ENCODE results near the gene DDIT4.
"Not testable (repeated sequence)": the region's sequence is repeated elsewhere in the genome, so short reads cannot be mapped to it uniquely, and the experiment has no call there.

Gene DDIT4

DNA sequence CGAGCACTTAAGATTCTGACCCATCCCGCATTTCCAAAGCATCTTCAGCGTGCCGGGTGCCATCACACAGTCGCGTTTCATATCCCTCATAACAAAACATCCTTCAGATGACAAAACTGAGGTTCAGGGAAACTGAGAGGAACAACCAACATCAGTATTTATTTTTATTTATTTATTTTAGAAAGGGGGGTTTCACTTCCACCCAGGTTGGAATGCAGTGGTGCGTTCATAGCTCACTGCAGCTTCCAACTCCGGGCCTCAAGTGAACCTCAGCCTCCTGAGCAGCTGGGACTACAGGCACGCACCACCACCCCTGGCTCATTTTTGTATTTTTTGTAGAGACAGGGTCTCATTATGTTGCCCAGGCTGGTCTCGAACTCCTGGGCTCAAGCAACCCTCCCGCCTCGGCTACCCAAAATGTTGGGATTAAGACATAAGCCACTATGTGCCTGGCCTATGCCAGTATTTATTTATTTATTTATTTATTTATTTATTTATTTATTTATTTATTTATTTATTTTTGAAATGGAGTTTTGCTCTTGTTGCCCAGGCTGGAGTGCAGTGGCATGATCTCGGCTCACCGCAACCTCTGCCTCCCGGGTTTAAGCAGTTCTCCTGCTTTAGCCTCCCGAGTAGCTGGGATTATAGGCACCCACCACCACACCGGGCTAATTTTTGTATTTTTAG, 24.4 kb upstream of the DDIT4 start:
- DNase-seq = not testable (repeated sequence)

DNA sequence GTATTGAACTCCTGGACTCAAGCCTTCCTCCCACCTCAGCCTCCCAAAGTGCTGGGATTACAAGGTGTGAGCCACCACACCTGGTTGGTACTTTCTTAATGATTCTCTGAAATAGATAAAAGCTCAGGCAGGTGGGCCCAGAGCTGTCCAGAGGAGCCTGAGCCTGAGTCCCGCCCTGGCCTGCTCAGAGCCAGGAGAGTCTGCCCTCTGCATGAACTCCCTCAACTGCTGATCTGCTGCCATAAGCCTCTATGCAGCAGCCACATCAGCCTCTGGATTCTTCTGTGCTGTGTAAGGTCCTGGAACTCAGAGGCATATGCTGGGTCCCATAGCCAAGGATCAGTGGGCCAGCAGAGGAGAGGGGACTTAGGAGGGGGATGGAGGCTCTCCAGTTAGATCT, 23.1 kb upstream of the DDIT4 start:
- no peak for DNase-seq

DNA sequence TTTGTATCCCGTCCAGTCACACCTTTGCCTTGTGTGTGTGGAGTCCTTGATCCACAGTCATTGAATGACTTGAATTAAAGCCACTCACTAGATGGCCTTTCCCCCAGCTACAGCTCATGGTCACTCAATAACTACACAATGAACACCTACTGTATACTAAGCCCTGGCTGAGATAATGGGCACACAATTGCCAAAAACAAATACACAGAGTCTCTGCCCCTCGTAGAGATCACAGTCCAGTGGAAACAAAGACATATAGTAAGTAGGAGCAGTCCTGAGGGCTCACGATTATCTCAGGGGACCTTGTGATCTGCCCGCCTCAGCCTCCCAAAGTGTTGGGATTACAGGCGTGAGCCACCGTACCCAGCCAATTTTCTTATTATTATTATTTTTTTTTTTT, 22.1 kb upstream of the DDIT4 start:
- no peak for DNase-seq

DNA sequence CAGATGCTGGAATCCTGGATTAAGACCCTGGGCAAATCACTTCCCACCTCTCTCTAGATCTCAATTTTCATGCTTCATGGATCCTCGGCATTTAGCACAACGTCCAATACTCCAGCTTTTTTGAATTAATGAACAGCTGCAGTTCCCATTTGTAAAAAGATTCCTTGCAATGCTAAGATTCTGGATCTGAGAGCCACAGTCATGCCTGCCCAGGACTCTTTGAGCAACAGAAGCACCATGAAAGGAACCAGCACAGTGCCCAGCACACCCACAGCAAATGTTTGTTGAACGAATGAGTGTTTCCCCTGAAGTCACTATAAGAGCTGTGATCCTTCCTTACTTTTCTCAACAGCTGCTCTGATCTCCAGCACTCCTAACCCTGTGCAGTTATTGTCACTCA, 20.8 kb upstream of the DDIT4 start:
- no peak for DNase-seq

DNA sequence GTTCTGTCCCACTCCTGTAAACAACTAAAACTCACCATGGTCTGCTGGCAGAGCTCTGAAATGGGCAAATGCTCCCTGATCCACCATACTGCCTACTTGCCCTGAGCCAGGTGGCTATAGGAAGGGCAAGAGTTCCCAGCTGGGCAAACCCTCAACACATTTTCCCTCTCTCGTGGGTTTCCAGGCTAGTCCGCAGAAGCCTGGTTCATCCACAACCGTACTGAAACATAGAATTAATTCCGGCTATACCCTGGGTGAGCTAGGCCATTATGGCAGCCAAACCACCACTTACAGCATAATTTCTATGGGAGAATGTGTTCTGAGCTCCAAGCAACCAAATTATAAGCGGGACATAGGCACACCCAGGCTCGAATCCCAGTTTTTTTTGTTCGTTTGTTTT, 20.1 kb upstream of the DDIT4 start:
- no peak for DNase-seq

DNA sequence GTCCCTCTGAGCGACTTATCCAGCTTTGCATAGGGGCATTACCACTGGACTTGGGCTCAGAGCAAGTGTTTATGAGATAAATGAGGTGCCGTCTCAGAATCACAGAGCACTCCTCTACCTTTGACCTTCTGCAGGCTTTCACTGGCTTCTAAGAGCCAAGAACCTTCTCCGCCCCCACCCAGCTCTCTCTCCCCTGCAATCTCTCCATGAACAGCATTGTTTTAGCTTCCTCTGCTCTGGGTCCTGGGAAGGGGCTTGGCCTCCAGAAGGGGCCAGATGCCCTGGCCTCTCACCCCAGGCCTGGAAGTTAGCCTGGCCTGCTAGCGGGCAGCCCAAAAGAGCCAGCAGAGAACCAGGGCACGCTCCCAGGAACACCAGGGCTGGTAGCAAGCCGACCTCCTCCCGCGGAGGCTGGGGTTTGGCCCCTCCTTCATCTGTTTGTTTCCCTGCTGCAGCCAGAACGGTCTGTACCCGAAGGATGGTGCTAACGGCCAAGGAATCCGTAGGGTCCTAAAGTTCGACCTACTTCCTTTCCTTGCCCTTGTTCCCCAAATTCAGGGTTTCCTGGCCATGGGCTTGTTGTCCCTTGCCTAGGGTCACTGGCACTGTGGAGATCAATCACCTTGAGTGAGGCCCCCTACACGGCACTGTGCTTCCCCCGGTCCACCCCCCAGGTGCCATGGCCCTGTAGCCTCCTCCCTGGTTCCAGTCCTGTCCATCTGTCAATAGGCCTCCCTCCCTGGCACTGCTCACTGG, 18.7 kb upstream of the DDIT4 start:
- DNase-seq = peak; percentile 44

DNA sequence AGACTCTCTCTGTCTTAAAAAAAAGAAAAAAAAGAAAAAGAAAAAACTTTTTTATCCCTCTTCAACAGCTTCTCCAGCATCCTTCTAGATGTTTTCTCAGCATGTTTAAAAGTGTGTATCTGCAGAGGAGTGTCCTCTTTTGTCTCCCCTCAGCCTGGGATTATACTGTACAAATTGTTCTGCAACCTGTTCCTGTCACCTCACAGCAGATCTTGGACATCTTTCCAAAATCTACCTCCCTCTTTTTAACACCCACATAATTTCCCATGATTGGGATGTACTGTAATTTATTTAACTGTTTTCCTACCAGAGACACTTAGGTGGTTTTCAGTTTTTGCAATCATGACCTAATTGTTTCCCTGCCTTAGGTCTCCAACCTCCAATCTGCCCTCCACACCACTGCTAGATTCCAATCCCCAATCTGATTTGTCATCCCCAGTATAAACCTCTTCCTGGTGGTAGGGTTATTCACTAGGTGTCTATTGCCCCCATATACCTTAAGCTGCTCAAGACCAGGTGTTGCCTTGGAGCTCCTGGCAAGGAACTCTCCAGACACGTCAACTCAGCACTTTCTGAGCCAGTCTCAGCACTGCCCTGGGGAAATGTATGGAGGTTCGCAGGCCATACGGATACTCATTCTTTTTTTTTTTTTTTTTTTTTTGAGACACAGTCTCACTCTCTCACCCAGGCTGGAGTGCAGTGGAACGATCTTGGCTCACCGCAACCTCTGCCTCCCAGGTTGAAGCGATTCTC, 17.6 kb upstream of the DDIT4 start:
- DNase-seq = no peak

DNA sequence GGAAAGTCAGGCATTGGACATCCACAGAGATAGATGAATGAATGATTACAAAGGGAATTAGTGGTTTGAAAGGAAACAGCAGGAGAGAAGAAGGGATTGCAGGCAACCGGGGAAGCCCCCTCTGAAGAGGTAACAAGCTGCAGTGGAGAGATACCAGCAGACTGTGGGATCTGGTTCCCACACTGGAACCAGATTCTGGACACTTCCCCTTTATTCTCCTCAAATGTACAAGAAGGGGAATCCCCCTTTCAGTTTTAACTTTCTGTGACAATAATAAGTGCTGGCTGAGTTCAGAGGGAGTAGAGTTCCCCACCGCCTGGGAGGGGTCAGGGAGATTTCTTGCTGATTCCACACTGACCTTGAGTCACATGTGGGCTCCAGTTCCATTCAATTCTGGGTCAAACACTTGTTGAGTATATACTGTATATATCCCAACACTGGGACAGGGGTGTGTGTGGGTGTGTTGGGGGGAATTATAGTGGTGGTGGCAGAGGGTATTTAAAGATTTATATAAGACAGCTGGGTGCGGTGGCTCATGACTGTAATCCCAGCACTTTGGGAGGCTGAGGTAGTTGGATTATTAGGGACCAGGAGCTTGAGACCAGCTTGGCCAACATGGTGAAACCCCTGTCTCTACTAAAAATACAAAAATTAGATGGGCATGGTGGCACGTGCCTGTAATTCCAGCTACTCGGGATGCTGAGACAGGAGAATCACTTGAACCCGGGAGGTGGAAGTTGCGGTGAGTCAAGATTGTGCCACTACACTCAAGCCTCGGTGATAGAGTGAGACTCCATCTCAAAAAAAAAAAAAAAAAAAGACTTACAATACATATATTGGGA, 16.5 kb upstream of the DDIT4 start:
- no peak for DNase-seq

DNA sequence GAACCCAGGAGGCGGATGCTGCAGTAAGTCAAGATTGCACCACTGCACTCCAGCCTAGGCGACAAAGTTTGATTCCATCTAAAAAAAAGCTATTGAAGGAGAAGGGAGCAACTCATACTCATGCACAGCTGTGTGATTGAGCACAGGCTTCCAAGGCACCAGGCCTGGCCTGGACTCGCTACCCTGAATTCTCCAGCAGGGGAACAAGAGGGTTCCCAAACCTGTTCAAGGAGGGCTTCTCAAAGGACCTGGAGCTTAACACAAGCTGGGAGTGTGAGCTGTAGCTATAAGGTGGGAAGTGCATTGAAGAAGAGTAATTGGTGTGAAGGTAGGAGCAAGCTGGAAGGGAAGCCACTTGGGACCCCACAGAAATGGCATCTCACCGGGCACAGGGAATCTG, 15.1 kb upstream of the DDIT4 start:
- DNase-seq = no peak

DNA sequence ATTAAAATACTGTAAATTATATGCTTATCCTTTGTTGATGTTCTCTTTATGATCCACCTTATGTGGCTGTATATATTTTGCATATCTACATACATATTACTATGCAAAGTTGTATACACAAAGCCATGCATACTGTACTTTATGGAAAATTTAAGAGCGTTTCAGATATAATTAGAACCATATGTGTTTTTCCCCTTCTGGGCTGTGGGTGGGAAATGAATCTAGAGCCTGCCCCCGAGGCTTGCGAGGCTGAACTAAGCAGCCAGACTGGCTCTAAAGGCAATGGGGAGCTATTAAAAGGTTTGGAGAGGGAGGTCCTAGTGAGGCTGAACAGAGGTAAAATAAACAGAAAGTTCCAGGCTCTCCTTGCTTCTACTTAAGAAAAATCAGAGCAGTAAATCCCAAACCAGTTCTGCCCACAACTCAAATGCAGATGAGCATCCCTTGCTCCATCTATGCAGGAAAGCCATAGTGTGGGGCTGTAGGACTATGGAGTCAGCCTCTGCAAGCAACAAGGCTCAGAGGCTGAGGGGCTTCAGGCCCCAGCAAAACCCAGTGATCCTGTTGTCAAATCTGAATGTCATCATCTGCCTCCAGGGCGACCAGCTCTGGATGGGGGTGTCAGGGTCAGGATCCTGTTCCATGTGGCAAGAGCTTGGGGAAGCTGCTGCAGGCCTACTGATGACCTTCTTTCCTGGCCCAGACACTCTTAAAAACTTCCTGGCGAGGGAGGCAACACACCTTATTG, 14.1 kb upstream of the DDIT4 start:
- no peak for DNase-seq

DNA sequence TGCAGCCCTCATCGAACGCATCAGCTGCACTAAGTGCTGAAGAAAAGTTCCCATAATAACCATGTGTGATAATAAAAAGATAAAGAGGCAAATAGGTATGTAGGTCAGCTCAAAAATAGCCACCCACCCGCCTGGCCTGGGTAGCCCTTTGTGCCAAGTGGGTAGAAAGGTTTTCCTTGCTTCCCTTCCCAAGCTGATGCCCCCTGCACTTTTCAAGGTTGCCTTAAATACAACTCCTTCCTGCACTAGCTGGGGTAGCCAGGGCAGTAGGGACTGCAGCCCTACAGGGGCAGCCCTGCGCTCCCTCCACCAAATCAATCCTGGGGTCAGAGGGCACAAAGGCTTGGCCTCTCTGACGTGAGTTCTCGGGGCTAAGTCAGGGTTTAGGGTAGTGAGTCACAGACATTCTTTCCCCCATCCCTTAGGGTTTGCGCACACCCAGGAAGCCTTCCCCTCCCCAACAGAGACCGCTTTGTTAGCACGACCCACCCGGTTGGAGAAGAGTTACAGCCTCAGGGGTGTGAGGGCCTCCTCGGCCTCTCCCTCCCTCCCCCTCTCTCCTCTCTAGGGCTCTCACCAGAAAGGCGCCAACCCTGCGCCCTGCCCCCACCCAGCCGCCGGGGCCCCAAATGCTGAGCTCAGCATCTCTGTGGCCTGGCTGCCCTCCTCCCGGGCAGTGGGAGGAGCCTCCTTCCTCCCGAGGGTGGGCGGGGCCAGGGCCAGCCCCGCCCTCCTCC, 13.3 kb upstream of the DDIT4 start:
- peak; percentile 95 for DNase-seq

DNA sequence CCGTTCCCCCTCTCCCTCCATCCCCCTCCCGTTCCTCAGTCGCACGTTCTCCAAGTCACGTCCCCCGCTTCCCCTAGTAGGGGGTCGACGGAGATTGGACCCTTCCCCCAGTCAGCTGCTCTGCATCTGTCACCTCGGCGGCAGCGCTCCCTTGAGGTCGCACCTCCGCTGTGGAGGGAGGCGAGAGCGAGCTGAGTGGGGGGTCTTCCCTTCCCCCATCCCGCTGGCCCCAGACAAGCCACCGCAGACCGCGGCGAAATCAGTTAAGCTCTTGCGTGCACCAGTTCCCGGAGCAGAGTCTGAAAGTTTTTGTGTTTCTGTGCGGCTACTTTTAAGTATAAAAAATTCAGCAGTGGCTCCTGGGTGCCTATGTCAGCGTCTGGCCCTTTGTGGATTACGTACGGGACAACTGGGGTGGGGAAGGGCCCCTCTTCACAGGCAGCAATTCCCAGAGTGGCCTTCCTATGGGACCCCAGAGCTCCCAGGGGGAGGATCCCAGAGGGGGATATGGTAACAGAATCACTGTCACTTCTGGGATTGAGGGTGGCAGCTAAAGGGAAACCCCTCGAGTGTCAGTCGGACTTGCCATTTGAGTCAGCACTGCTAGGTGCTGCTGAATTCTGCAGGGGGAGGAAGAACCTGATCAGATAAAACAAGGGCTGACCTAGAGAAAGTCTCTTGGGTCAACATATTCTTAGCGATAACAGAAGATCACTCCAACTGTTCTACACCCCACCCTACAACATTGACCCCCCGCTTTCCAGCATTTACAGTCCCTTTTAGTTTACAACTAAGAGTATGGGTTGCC, 12.5 kb upstream of the DDIT4 start:
- peak; percentile 73 for DNase-seq

DNA sequence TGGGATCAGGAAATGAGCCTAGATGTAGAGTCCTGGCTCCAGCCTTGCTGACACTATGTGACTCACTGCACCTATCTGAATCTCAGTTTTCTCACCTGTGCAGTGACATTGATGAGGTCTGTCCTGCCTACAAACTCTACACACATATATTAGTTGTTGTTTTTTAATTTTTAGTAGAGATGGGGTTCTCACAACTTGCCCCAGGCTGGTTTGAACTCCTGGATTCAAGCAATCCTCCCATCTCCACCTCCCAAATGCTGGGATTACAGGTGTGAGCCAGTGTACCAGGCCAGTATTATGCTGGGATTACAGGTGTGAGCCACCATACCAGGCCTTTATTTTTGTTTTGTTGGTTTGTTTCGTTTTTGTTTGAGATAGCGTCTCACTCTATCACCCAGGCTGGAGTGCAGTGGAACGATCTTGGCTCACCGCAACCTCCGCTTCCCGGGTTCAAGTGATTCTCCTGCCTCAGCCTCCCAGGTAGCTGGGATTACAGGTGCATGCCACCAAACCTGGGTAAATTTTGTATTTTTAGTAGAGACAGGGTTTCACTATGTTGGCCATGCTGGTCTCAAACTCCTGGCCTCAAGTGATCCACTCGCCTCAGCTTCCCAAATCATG, 11.8 kb upstream of the DDIT4 start:
- DNase-seq = no peak

DNA sequence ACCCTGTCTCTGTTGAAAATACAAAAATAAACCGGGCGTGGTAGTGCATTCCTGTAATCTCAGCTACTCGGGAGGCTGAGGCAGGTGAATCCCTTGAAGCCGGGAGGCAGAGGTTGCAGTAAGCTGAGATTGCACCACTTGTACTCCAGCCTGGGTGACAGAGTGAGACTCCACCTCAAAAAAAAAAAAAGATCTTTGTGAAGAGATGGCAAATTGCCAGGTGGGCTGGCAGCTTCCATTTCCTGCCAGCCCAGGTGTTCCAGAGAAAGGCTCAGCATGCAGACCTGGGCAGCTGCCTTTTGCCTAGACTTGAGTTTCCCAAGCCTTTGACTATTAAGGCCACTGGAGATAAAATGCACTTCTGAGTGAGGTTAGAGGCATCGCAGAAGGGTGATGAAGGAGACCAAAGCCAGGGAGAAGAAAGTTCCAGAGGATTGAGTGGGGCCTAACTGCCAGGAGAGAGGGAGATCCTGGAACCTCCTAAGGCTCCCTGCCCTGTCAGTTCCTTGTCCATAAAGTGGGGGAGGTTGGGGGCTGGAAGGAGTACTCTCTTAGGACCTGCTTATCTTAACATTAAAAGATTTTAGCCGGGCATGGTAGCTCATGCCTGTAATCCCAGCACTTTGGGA, 10.0 kb upstream of the DDIT4 start:
- DNase-seq = no peak

DNA sequence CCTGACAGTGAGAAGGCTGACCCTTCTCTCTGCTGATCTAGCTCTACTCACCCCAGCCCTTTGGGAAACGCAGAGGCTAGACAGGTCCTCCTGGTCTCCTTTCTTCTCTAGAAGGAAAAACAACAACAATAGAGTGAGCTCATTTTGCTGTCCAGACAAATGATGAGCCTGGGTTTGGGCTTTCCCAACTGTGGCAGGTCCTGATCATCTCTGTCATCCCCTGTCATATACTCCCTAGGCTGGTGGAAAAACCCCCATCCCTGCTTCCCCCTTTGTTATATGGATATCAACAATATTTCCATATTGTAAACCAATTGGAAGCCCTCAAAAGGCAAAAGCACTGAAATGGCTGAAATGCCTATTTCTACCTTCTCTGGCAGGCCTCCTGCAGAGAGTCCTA, 9.2 kb upstream of the DDIT4 start:
- DNase-seq = no peak

DNA sequence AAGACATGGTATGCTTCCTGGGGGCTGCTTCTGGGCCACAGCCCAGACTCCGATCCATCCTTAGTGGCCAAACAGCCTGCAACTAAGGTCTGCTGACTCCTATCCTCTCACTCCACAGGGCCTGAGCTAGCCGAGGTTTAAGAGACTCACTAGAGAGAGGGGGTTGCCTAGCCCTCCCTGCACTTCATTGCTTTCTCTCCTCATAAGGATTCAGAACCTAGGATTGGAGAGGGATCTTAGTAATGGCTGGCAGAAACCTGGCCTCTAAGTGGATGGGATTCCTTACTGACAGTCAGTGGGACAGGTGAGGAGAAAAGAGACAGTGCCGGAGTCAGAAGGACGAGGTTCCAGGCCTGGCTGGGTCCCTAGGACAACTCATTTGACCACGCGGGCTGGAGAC, 8.2 kb upstream of the DDIT4 start:
- no peak for DNase-seq

DNA sequence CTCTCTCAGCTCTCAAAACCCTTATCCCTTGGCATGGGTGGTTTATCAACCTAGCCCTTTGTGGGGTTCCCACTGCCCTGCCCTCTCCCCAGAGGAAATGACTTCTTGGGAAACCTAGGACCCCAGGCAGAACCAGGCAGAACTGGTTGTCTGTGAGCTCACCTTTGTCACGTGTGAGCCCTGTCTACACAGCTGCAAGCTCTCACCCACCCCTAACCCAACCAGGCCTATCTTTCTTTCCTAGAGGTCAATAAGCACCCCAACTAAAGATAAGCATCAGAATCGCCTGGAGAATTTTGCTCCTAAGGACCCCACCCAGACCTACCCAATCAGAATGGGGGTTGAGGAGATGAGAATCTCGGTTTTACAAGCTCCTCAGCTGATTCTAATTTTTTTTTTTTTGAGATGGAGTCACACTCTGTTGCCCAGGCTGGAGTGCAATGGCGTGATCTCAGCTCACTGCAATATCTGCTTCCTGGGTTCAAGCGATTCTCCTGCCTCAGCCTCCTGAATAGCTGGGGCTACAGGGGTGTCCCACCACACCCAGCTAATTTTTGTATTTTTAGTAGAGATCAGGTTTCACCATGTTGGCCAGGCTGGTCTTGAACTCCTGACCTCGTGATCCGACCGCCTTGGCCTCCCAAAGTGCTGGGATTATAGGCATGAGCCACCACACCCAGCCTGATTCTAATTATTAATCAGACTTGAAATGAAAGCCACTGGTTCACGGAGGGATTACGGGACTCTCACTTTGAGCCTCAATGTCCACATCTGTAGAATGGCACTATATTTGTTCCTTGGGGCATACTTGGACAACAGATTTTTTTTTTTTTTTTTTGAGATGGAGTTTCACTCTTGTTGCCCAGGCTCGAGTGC, 7.5 kb upstream of the DDIT4 start:
- no peak for DNase-seq

DNA sequence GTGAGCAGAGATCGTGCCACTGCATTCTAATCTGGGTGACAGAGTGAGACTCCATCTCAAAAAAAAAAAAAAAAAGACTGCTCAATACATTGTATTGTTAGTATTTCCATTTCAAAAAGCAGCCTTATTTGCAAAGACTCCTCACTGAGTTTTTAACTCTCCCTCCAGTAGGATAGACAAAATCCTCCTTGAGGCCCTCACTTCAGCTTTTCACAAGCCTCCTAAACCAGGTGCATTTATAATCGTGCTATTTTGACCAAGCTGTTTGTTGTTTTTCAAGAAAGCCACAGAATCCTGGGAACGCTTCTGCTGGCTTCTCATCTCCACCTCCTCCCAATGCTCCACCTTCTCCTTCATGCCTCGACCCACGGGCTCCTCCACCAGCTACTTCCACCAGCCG, 6.3 kb upstream of the DDIT4 start:
- no peak for DNase-seq

Measured in stimulated activated CD4-positive, alpha-beta T cell treated with anti-CD3 and anti-CD28 coated beads, Interleukin-1b, Interleukin-23, amount 100 ng/mL, for 48 hours (primary cell).